BJ (cell line): ENCODE measurements around the gene MYO1D. TPM values are rescaled to one million over a fixed set of nuclear protein-coding genes. Genes with fewer than 3 reads are reported as not detected.
A peak's percentile ranks its signal among the peaks of the same experiment; 100 is the strongest.

Experiments
- CTCF ChIA-PET: fragments of 350-600 bp; formaldehyde crosslinking; extraction: SDS; loops from one replicate; lab custom pipeline; 2021; ENCODE audit warnings: antibody characterized with exemption, inconsistent platforms; lab: Yijun Ruan, JAX
- POLR2A ChIA-PET: fragments of 300-600 bp; sonication (Branson Sonifier 250); formaldehyde crosslinking; extraction: SDS; loops from one replicate; lab custom pipeline; 2021; ENCODE audit warnings: antibody characterized with exemption; lab: Charles Lee
- DNase-seq: peaks from one replicate; pipeline ENCODE4 v3.0.0-alpha.2; 2011; ENCODE audit warnings: low read depth
- H3K27me3 ChIP-seq: 2 replicates; pipeline ENCODE4 v1.6.0; 2011; ENCODE audit warnings: low read length; ENCODE audit not compliant: control insufficient read depth, insufficient read depth
- H3K36me3 ChIP-seq: 2 replicates; pipeline ENCODE4 v1.5.1; 2011; ENCODE audit warnings: low read length; ENCODE audit not compliant: control insufficient read depth, insufficient read depth
- H3K4me3 ChIP-seq: 2 replicates; pipeline ENCODE4 v1.5.1; 2011; ENCODE audit warnings: low read depth, mild to moderate bottlenecking, control low read depth, low read length
- polyA plus RNA-seq: library from polyadenylated mRNA; depleted of rRNA; stranded (reverse); fragments of >200 nt; gene quantifications from 2 replicates; pipeline ENCODE4 v1.2.3, GENCODE V29; 2011
- TF ChIP-seq, protein P1 (sequence below): IDR thresholded peaks from 2 replicates; pipeline ENCODE4 v1.5.1; 2011; ENCODE audit warnings: low read depth, mild to moderate bottlenecking, control low read depth, inconsistent platforms, low read length, moderate library complexity; ENCODE audit not compliant: insufficient read depth

The MYO1D gene
- polyA plus RNA-seq, 1 experiment, result 23.6 TPM

DNA sequence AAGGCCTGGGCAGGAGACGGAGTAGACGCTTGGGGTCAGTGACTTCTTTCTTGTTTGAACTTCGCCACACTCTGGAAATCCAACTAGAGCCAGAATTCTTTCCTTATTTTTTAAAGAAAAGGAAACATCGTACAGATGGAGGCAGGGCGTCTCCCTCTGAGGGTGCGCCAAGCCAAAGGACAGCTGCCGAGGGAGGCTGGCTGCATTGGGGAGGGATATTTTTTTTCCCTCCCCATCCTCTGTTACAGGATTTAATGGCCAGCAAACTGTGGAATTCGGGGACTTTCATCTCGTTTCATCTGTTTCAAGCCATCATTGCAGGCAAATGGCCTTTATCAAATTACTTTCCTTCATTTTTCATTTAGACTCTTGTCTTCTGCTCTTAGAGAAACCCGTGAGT, 374.2 kb downstream of the MYO1D start:
- POLR2A ChIA-PET, result no interaction called here

DNA sequence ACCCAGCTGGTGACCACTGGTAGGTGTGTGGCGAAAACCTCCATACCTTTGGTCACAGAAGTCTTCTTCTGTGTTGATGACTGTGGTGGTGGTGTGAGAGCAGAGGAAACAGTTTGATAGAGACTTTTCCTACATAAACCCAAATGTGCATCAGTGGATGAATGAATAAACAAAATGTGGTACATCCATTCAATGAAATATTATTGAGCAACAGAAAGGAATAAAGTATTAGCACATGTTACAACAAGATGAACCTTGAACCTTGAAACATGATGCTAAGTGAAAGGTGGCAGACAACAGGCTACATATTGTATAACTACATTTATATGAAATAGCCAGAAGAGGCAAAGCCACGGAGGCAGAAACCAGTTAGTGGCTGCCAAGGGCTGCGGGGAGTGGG, 374.9 kb downstream of the MYO1D start:
- CTCF ChIA-PET, result interaction anchor here (1.5 kb wide), 2 partner anchors 10 to 375 kb away, joined by 3 read pairs; partner anchors contain the start of gene MYO1D
- Histone ChIP-seq H3K27me3 (no peaks in the 10 kb centered on the region), H3K36me3 (no peaks in the 10 kb centered on the region), H3K4me3 (no peak overlapping the region)
- TF ChIP-seq, protein P1, sequence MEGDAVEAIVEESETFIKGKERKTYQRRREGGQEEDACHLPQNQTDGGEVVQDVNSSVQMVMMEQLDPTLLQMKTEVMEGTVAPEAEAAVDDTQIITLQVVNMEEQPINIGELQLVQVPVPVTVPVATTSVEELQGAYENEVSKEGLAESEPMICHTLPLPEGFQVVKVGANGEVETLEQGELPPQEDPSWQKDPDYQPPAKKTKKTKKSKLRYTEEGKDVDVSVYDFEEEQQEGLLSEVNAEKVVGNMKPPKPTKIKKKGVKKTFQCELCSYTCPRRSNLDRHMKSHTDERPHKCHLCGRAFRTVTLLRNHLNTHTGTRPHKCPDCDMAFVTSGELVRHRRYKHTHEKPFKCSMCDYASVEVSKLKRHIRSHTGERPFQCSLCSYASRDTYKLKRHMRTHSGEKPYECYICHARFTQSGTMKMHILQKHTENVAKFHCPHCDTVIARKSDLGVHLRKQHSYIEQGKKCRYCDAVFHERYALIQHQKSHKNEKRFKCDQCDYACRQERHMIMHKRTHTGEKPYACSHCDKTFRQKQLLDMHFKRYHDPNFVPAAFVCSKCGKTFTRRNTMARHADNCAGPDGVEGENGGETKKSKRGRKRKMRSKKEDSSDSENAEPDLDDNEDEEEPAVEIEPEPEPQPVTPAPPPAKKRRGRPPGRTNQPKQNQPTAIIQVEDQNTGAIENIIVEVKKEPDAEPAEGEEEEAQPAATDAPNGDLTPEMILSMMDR, result no peak
- POLR2A ChIA-PET, result no interaction called here
- DNase-seq, result no peak

More for the DNA sequence above, 374.2 kb downstream of the MYO1D start:
- TF ChIP-seq, protein P1, result no peak
- Histone ChIP-seq H3K27me3 (no peaks in the 10 kb centered on the region), H3K4me3 (no peak overlapping the region), H3K36me3 (no peaks in the 10 kb centered on the region)
- CTCF ChIA-PET, result no interaction called here
- no peak for DNase-seq

- Histone ChIP-seq H3K27me3 (no peaks in the 10 kb centered on the region), H3K36me3 (no peaks in the 10 kb centered on the region), H3K4me3 (no peak overlapping the region)
- no peak for DNase-seq
- ChIA-PET POLR2A (no interaction called here), CTCF (interaction anchor here (1.2 to 1.3 kb wide), 2 partner anchors 10 to 161 kb away, joined by 3 to 4 read pairs; no protein-coding TSS in a partner anchor)
- TF ChIP-seq, protein P1, result no peak
These were observed 378.5 kb downstream of the MYO1D start for GRCh38 chr17:32498391-32498790.

DNA sequence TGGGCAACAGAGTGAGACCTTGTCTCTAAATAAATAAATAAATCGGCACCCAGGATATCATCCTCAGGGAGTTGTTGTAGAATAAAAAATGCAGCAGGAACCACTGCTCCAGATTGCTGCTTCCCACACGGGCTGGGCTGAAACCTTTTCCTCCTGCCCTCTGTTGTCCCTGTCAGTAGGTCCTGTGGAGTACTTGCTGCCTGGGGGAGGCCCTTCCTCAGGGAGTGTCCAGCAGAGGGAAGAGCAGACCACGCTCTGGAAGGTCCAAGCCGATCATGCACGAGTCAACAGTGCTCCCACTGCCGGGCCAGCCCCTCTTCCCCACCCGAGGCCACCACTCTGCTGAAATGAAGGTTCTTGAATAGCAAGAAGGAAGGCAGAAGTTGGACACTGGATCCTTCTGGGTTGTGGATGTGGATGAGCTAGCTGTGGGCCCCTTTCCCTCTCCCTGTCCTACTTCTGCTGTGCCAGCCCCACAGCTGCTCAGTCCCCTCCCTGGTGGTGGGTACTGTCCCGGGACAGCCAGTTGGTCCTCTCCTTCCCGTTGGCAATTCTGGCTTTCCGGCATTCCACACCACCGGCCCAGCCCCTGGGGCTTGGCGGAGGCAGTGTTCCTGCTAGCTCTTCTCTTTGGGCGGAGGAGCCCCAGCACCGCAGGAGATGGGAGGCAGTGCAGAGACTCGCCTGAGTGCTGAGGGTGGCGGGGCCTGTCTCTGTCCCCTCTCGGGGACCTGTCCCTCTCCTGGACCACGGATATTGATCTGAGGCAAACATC, 379.3 kb downstream of the MYO1D start:
- POLR2A ChIA-PET, result no interaction called here
- CTCF ChIA-PET, result interaction anchor here (0.7 to 1.2 kb wide), 2 partner anchors 10 to 43 kb away, joined by 3 to 4 read pairs; no protein-coding TSS in a partner anchor
- TF ChIP-seq, protein P1, result peak; percentile 13; the same call in 1 of the 2 replicates
- no peaks in the 10 kb centered on the region for H3K36me3 ChIP-seq
- no peak for DNase-seq
- no peak overlapping the region for H3K4me3 ChIP-seq
- no peaks in the 10 kb centered on the region for H3K27me3 ChIP-seq

- H3K36me3 ChIP-seq, result no peaks in the 10 kb centered on the region
- no peak for DNase-seq
- ChIA-PET CTCF (interaction anchor here (1.1 kb wide), 1 partner anchor 381 kb away, joined by 3 read pairs; the partner anchor contains the start of gene MYO1D), POLR2A (interaction anchor here (0.6 kb wide), 1 partner anchor 208 kb away, joined by 3 read pairs; no protein-coding TSS in a partner anchor)
- no peak overlapping the region for H3K4me3 ChIP-seq
- TF ChIP-seq, protein P1, result no peak
- H3K27me3 ChIP-seq, result no peaks in the 10 kb centered on the region
These were observed 380.4 kb downstream of the MYO1D start for GRCh38 chr17:32496395-32497073.
